Esophagus squamous epithelium (tissue), 5 donors: ENCODE data around the gene NRAP. TPM values are rescaled to one million over a fixed set of nuclear protein-coding genes. Genes with fewer than 3 reads are reported as not detected.

Experiments used
- DNase-seq: peaks from one replicate; lab custom pipeline; 2025; lab: John Stamatoyannopoulos, UW
- H3K27ac ChIP-seq, 4 donors: fragments of 200-600 bp; sonication (generic); one replicate each; pipeline ENCODE4 v1.5.1; 2016 to 2019; ENCODE audit warnings: mild to moderate bottlenecking in 1 of 4
- H3K27me3 ChIP-seq, 4 donors: fragments of 200-600 bp; sonication (generic); 1 replicate in 3 of 4; 2 replicates in 1 of 4; pipeline versions ENCODE4 v1.5.1 to v1.6.0; 2017 to 2021; ENCODE audit warnings: antibody characterized with exemption in 1 of 4
- H3K36me3 ChIP-seq, 3 donors: fragments of 200-600 bp; sonication (generic); one replicate each; pipeline ENCODE4 v1.5.1; 2016 to 2019
- H3K4me1 ChIP-seq, 3 donors: fragments of 200-600 bp; sonication (generic); one replicate each; pipeline ENCODE4 v1.5.1; 2017 to 2019
- H3K4me3 ChIP-seq, 4 donors: fragments of 200-600 bp; sonication (generic); 1 replicate in 3 of 4; 2 replicates in 1 of 4; pipeline ENCODE4 v1.5.1; 2016 to 2019; ENCODE audit warnings: mild to moderate bottlenecking in 2 of 4, moderate library complexity in 1 of 4
- H3K9me3 ChIP-seq, 3 donors: fragments of 200-600 bp; sonication (generic); one replicate each; pipeline ENCODE4 v1.5.1; 2016 to 2019
- POLR2A ChIP-seq, 4 donors: fragments of 450-650 bp; IDR thresholded peaks; one replicate each; pipeline ENCODE4 v1.6.1; 2017; ENCODE audit warnings: antibody characterized with exemption in 4 of 4, mild to moderate bottlenecking in 4 of 4, moderate library complexity in 3 of 4
- WGBS, 2 donors: methylation state at CpG; one replicate each; pipeline ENCODE4 v1.1.5; 2018; 5-methylcytosine and 5-hydroxymethylcytosine counted together
- intact Hi-C: fragments of 100-400 bp; cut with DNase I; formaldehyde crosslinking; loops from one replicate; pipeline ENCODE4 v1.15.0; 2022
- total RNA-seq, 4 donors: library from RNA; depleted of rRNA; stranded (reverse); fragments of >200 nt; gene quantifications; one replicate each; pipeline ENCODE4 v1.1.0, GENCODE V29; 2016
- TF ChIP-seq, protein P1 (sequence below), 6 experiments: fragments of 450-650 bp in 4 of 6; fragments of 200-600 bp in 2 of 6; sonication (generic) in 2 of 6; IDR thresholded peaks; one replicate each; pipeline ENCODE4 v1.5.1; 2016 to 2019; ENCODE audit warnings: antibody characterized with exemption in 6 of 6, mild to moderate bottlenecking in 4 of 6, moderate library complexity in 4 of 6
- donor health status: DM: yes; HTN: yes; CAD: no.

Gene NRAP
- total RNA-seq, 4 donors from 2014 or later, result 0.08 TPM; not detected in 3

DNA sequence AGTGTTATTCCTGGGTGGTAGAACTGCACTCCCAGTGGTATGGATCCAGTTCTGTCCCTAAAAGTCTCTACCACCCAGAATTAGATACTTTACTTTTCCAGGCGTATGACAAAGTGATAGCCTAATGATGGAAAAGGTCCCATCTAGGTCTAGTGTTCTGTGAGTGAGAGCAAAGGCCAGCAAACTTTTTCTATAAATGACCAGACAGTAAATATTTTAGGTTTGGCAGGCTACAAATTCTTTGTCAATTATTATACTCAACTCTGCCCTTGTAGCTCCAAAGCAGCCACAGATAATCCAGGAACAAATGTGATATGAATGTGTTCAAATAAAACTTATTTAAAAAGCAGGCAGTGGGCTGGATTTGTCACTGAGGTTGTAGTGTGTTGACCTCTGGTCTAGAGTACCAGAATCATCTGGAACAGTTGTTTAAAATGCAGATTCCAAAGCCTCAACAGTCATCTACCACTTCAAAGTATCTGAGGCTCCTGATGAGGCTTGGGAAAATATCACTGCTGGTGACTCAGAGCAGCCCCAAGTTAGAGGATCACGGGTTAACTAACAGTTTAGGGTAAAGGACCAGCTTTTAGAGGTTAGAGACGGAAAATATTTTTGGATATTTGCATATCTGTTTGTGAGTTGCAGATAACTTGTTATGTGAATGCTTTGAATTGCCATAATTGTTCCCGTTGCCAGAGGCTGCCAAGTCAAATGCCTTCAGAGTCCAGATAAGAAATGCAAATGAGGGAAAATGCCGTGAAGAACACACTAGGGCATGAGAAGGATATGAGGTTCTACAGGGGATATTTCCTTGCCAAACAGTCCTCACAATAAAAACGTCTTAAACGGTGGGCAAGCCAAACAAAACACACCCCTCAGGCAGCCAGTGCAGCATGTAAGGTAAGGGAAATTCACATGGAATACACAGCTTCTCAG lies 19.4 kb downstream of the NRAP start:
- peaks cover 0 to 6% (median 1%) of the 10 kb centered on the region in 4 donors for H3K27me3 ChIP-seq
- H3K4me1 ChIP-seq, result peaks cover 0 to 38% (median 0%) of the 10 kb centered on the region in 3 donors
- DNase-seq, result no peak
- no peaks in the 10 kb centered on the region for H3K9me3 ChIP-seq
- no peak overlapping the region for H3K4me3 ChIP-seq
- H3K27ac ChIP-seq, result no peak overlapping the region
- intact Hi-C loops, result no loop called here
- H3K36me3 ChIP-seq, result no peaks in the 10 kb centered on the region
- TF ChIP-seq, protein P1, sequence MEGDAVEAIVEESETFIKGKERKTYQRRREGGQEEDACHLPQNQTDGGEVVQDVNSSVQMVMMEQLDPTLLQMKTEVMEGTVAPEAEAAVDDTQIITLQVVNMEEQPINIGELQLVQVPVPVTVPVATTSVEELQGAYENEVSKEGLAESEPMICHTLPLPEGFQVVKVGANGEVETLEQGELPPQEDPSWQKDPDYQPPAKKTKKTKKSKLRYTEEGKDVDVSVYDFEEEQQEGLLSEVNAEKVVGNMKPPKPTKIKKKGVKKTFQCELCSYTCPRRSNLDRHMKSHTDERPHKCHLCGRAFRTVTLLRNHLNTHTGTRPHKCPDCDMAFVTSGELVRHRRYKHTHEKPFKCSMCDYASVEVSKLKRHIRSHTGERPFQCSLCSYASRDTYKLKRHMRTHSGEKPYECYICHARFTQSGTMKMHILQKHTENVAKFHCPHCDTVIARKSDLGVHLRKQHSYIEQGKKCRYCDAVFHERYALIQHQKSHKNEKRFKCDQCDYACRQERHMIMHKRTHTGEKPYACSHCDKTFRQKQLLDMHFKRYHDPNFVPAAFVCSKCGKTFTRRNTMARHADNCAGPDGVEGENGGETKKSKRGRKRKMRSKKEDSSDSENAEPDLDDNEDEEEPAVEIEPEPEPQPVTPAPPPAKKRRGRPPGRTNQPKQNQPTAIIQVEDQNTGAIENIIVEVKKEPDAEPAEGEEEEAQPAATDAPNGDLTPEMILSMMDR (IDR thresholded peaks at IDR 0.05), result no peak
- no peak for TF ChIP-seq POLR2A (IDR thresholded peaks at IDR 0.05)
- WGBS, 2 donors, result 27 to 28% methylated on average over 7 of the region's 7 CpGs

DNA sequence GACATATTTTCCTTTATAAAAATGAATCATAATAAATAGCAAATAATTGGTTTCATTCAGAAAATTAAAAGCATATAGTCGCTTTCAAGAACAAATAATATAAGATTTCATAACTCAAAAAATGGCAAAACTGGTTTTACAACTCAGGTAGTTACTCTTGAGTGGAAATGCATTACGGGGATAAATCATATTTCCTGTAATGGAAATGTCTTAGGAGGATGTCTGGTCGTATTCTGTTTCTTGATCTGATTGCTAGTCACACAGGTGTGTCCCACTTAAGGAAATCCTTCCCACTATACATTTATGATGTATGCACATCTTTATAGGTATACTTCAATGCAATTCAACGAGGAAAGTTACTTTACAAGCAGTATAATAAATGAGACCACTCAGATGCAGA lies 20.7 kb downstream of the NRAP start:
- no peak for DNase-seq
- TF ChIP-seq POLR2A (IDR thresholded peaks at IDR 0.05), result no peak
- TF ChIP-seq, protein P1 (IDR thresholded peaks at IDR 0.05), result no peak
- intact Hi-C loops, result no loop called here
- Histone ChIP-seq H3K4me3 (no peak overlapping the region), H3K9me3 (no peaks in the 10 kb centered on the region), H3K27ac (no peak overlapping the region), H3K27me3 (peaks cover 0 to 3% (median 0%) of the 10 kb centered on the region in 4 donors), H3K36me3 (no peaks in the 10 kb centered on the region), H3K4me1 (peaks cover 0 to 38% (median 0%) of the 10 kb centered on the region in 3 donors)
- WGBS, 2 donors, result 40 to 42% methylated on average over 4 of the region's 4 CpGs

DNA sequence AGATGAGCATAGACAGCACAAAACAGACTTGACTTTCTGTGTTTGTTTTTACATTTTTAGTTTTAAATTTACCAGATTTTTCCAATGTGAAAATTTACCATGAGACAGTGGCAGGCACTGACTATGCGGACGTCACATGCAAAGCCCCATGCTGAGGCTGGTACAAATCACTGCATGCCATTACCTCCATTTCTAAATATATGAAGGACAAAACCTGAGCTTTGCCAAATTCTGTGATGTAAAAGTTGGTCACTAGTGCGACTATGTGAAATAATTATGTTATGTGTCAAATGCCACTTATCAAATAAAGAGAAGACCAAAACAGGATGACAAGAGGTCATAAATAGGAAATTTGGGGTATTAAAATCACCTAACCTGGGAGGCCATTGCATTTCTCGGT lies 22.1 kb downstream of the NRAP start:
- WGBS, 2 donors, result 58 to 93% methylated on average over 4 of the region's 4 CpGs
- no peak for DNase-seq
- Histone ChIP-seq H3K36me3 (no peaks in the 10 kb centered on the region), H3K27ac (no peak overlapping the region), H3K27me3 (peaks cover 0 to 3% (median 0%) of the 10 kb centered on the region in 4 donors), H3K9me3 (no peaks in the 10 kb centered on the region), H3K4me3 (no peak overlapping the region), H3K4me1 (peaks cover 0 to 37% (median 0%) of the 10 kb centered on the region in 3 donors)
- TF ChIP-seq, protein P1 (IDR thresholded peaks at IDR 0.05), result no peak
- no peak for TF ChIP-seq POLR2A (IDR thresholded peaks at IDR 0.05)
- intact Hi-C loops, result no loop called here

DNA sequence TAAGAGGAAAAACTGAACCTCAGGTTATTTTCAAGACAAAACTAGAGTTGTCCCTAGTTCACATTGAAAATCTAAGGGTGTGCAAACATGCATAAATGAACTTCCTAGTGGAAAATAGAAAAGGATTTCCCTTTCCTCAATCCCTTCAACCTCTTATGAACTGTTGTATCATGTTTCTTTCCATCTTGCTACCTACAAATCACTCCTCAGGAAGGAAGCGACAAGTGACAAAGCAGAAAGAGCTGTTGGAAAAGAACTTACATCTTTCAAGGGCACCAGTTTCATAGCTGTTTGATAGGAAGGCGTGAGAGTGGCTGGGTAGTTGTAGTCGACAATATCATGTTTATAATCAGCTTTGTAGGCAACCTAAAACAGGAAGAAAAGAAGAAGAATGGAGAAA lies 23.9 kb downstream of the NRAP start:
- WGBS, 2 donors, result 78 to 81% methylated on average over 3 of the region's 3 CpGs
- intact Hi-C loops, result no loop called here
- no peak for DNase-seq
- Histone ChIP-seq H3K4me3 (no peak overlapping the region), H3K27ac (no peak overlapping the region), H3K9me3 (no peaks in the 10 kb centered on the region), H3K27me3 (peaks cover 0 to 3% (median 0%) of the 10 kb centered on the region in 4 donors), H3K4me1 (peaks cover 0 to 23% (median 0%) of the 10 kb centered on the region in 3 donors), H3K36me3 (no peaks in the 10 kb centered on the region)
- no peak for TF ChIP-seq POLR2A (IDR thresholded peaks at IDR 0.05)

DNA sequence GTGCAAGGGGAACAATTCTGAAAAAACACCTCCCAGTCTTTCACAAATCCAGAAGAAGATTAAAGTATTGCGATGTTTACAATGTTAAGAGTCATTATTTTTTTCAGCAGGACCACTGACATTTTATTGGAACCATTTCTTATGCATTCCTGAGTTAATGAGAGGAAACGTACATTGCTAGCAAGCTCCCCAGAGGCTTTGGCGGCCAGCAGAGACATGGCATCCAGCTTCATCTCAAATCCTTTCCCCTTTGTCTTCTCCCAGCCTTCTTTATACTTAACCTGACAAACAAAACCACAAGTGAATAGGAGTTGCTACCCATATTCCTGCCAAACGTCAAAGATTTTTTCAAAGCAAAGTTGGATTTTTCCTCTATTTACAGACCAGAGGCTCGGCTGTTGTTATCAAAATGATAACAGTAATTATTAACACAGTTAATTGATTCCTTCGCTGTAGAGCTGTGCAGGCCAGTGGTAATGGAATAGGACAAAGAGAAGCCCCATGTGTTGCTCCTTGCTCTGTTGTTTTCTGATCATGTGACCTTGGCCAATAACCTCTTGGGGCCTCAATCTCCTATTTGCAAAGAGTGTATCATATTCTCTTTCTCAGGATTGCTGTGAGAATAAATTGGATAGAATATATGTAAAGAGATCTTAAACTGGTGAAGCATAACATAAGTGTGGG lies 32.0 kb downstream of the NRAP start:
- no peak for TF ChIP-seq POLR2A (IDR thresholded peaks at IDR 0.05)
- TF ChIP-seq, protein P1 (IDR thresholded peaks at IDR 0.05), result no peak
- DNase-seq, result no peak
- no peaks in the 10 kb centered on the region for H3K36me3 ChIP-seq
- H3K9me3 ChIP-seq, result no peaks in the 10 kb centered on the region
- H3K27me3 ChIP-seq, result peaks cover 0 to 5% (median 0%) of the 10 kb centered on the region in 4 donors
- no peaks in the 10 kb centered on the region for H3K4me1 ChIP-seq
- intact Hi-C loops, result no loop called here
- H3K4me3 ChIP-seq, result no peak overlapping the region
- WGBS, 2 donors, result 27 to 29% methylated on average over 6 of the region's 6 CpGs
- no peak overlapping the region for H3K27ac ChIP-seq
